Subcutaneous abdominal adipose tissue (tissue), 5 donors: ENCODE measurements around the gene TFCP2L1.

ENCODE experiments used
- H3K27ac ChIP-seq: one replicate; pipeline ENCODE4 v1.7.0; 2013; ENCODE audit warnings: low read depth, mild to moderate bottlenecking, inconsistent platforms, low read length, moderate library complexity
- H3K27me3 ChIP-seq, 5 donors: one replicate each; pipeline ENCODE4 v1.7.0; 2013; ENCODE audit warnings: low read length in 5 of 5, inconsistent platforms in 1 of 5; ENCODE audit not compliant: control insufficient read depth in 5 of 5, insufficient read depth in 4 of 5
- H3K36me3 ChIP-seq, 5 donors: one replicate each; pipeline ENCODE4 v1.7.0; 2013; ENCODE audit warnings: low read length in 5 of 5; ENCODE audit not compliant: control insufficient read depth in 5 of 5, insufficient read depth in 5 of 5
- H3K4me1 ChIP-seq, 5 donors: one replicate each; pipeline ENCODE4 v1.7.0; 2013; ENCODE audit warnings: low read length in 5 of 5, mild to moderate bottlenecking in 3 of 5, moderate library complexity in 1 of 5; ENCODE audit not compliant: control insufficient read depth in 5 of 5, insufficient read depth in 5 of 5
- H3K4me3 ChIP-seq, 5 donors: one replicate each; pipeline ENCODE4 v1.7.0; 2013; ENCODE audit warnings: low read length in 5 of 5, low read depth in 1 of 5
- H3K9ac ChIP-seq, 5 donors: one replicate each; pipeline ENCODE4 v1.7.0; 2013; ENCODE audit warnings: low read length in 5 of 5, mild to moderate bottlenecking in 4 of 5, moderate library complexity in 3 of 5
- H3K9me3 ChIP-seq, 5 donors: one replicate each; pipeline ENCODE4 v1.7.0; 2013; ENCODE audit warnings: low read length in 5 of 5; ENCODE audit not compliant: control insufficient read depth in 5 of 5
- donor health status: healthy.
- donor health status: healthy.
- donor health status: healthy.
- donor health status: healthy.
- donor health status: healthy.

TFCP2L1 gene

DNA sequence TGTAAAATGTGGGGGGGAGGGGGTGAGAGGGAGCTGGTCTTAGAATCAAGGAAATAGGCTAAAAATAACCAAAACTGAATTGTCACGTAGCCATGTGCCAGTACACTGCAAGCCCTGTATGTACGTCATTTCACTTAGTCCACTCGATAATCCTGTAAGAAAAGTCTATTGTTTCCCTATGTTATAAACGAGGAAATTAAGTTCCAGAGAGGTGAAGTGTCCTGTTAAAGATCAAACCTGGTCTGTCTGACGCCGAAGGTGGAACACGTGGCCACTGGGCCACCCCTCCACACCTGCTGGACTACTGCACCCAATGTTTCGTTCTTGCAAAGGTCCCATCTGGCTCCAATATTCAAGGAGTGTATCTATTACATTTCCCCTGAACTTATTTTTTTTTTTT, 29.6 kb downstream of the TFCP2L1 start:
- Histone ChIP-seq H3K9me3 (no peaks in the 10 kb centered on the region), H3K36me3 (no peaks in the 10 kb centered on the region), H3K27me3 (peaks cover 0 to 16% (median 0%) of the 10 kb centered on the region in 5 donors), H3K27ac (no peak overlapping the region), H3K9ac (no peak overlapping the region), H3K4me1 (no peaks in the 10 kb centered on the region), H3K4me3 (no peak overlapping the region)

DNA sequence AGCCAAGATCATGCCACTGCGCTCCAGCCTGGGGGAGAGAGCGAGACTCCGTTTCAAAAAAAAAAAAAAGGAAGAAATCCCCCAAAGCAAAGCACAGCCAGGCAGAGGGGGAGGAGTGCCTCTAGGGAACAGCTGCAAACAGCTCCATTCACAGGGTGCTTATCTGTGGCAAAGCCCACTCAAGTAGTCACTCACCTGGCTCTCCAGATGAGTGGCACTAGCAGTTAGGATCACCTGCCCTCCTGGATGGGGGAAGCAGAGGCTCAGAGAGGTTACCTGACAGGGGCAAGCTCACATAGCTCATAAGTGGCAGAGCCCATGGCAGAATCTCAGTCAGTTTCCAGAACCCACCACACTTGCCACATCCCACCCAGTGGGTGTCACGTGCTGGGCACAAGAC, 30.3 kb downstream of the TFCP2L1 start:
- no peak overlapping the region for H3K27ac ChIP-seq
- H3K9me3 ChIP-seq: no peaks in the 10 kb centered on the region
- H3K9ac ChIP-seq: no peak overlapping the region
- H3K36me3 ChIP-seq: no peaks in the 10 kb centered on the region
- no peak overlapping the region for H3K4me3 ChIP-seq
- peaks cover 0 to 16% (median 0%) of the 10 kb centered on the region in 5 donors for H3K27me3 ChIP-seq
- H3K4me1 ChIP-seq: no peaks in the 10 kb centered on the region

DNA sequence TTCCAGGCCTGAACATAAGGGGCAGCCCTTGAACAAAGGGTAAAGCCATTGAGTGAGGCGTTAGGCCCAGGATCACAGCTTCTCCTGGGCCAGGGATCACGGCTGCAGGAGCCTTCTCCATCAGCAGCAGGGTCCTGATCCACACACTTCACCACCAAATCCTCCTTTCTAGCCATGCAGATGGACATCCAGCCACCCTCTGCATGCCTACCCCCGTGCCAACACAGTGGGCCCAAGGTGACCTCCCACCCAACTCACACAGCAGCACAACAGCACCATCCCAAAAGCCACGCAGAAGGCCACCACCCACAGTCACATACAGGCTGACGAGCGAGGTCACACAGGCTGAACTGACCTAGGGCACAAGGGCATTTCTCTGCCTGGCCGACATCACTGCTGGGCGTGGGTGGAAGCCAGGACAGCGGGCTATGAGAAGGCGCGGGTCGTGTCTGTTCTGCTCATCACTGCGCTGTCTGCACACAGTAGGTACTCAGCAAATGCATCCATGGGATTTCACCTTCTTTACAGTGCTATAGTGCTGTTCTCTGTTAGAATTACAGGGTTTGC, 31.2 kb downstream of the TFCP2L1 start:
- no peak overlapping the region for H3K27ac ChIP-seq
- no peaks in the 10 kb centered on the region for H3K36me3 ChIP-seq
- no peak overlapping the region for H3K9ac ChIP-seq
- H3K4me1 ChIP-seq: no peaks in the 10 kb centered on the region
- H3K9me3 ChIP-seq: no peaks in the 10 kb centered on the region
- no peak overlapping the region for H3K4me3 ChIP-seq
- peaks cover 0 to 19% (median 0%) of the 10 kb centered on the region in 5 donors for H3K27me3 ChIP-seq

DNA sequence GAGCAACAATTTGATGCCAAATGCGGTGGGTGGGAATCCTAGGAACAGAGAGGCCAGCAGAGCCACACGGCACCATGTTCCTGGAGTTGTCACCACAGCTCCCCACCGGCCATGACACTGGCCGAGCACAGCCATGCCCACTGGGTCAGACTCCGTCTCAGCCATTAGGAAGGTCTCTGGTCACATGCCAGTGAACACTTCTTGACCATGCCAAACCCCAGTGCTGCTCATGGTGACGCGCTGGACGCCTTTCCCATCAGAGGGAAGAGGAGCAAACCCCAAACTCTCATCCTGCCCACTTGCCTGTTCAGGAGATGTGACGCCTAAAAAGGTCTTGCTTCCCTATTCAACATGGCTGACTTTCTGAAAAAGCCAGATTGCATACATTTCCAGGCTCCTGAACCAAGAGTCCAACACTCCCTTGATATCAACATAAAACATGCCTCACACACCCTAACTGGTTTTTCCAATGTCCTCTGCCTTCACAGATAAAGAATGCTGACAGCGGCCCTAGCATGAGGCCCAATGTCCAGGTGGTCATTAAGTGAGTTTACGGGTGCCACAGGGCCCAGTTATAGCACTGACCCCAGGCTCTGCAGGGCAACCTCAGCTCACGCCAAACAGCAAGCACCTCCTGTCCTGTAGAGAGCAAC, 31.9 kb downstream of the TFCP2L1 start:
- H3K4me1 ChIP-seq: no peaks in the 10 kb centered on the region
- no peak overlapping the region for H3K9ac ChIP-seq
- no peaks in the 10 kb centered on the region for H3K36me3 ChIP-seq
- H3K27ac ChIP-seq: no peak overlapping the region
- no peak overlapping the region for H3K4me3 ChIP-seq
- H3K9me3 ChIP-seq: no peaks in the 10 kb centered on the region
- H3K27me3 ChIP-seq: peaks cover 0 to 19% (median 0%) of the 10 kb centered on the region in 5 donors

DNA sequence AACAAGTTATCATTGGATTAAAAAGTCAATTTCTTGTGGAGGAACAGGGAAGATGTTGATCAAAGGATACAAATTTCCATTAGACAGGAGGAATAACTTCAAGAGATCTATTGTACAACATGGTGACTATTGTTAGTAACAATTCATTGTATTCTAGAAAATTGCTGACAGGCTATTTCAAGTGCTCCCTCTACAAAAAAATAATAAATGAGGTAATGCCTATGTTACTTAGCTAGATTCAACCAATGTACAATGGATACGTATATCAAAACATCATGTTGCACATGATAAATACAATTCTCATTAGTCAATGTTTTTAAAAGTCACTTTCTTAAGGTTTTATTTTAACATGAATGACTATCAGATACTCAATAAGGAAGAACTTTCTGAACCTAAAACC, 33.5 kb downstream of the TFCP2L1 start:
- H3K4me1 ChIP-seq: no peaks in the 10 kb centered on the region
- H3K4me3 ChIP-seq: no peak overlapping the region
- no peak overlapping the region for H3K27ac ChIP-seq
- no peak overlapping the region for H3K9ac ChIP-seq
- H3K9me3 ChIP-seq: no peaks in the 10 kb centered on the region
- peaks cover 0 to 19% (median 0%) of the 10 kb centered on the region in 5 donors for H3K27me3 ChIP-seq
- H3K36me3 ChIP-seq: peaks cover 0 to 3% (median 0%) of the 10 kb centered on the region in 5 donors

DNA sequence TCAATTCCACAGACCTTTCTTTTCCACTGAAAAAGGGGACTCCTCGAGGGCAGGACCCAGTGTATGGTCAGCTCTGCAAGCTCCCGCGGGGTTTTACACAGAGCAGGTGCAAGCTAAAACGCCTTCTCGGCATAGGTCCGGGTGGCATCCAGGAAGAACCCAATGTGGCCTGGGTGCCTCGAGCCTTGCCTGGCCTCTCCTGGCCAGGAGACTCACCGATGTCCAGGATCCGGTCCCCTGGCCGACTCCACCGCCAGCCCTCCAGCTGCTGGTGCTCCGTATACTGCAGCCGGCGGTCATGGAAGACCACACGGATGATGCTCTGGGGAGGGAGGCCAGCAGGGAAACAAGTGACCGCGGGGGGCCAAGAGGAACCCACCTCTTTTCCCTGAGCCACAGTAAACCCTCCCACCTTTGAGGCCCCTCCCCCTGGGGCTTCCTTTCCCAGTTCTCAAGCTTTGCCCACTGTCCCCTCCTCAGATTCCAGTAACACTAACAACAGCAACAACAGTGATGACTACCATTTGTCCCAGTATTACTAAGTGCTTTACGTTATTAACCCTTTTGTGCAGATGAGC, 36.1 kb downstream of the TFCP2L1 start:
- H3K27ac ChIP-seq: no peak overlapping the region
- H3K4me3 ChIP-seq: no peak overlapping the region
- H3K9ac ChIP-seq: no peak overlapping the region
- no peaks in the 10 kb centered on the region for H3K4me1 ChIP-seq
- peaks cover 0 to 10% (median 0%) of the 10 kb centered on the region in 5 donors for H3K27me3 ChIP-seq
- no peaks in the 10 kb centered on the region for H3K9me3 ChIP-seq
- peaks cover 0 to 5% (median 0%) of the 10 kb centered on the region in 5 donors for H3K36me3 ChIP-seq

DNA sequence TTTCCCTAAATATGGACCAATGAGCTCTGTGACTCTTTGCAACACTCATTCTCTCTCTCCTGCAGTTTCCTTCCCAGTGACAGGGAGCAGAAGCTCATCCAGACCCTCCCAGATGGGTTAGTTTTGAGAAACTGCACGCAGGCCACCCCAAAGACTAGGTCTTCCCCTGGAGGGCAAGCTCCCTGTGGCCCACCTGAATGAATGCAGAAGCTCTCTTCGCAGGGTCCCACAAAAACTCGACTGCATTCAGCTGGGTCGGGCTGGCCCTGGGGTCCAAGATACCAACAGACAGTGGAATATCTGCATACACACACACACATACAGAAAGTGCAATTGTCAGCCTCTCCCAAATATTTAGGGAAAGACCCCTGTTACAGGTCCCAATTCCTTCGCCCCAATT, 37.0 kb downstream of the TFCP2L1 start:
- Histone ChIP-seq H3K9me3 (no peaks in the 10 kb centered on the region), H3K4me3 (no peak overlapping the region), H3K27ac (no peak overlapping the region), H3K27me3 (peaks cover 0 to 4% (median 0%) of the 10 kb centered on the region in 5 donors), H3K4me1 (no peaks in the 10 kb centered on the region), H3K36me3 (peaks cover 0 to 5% (median 0%) of the 10 kb centered on the region in 5 donors), H3K9ac (no peak overlapping the region)

DNA sequence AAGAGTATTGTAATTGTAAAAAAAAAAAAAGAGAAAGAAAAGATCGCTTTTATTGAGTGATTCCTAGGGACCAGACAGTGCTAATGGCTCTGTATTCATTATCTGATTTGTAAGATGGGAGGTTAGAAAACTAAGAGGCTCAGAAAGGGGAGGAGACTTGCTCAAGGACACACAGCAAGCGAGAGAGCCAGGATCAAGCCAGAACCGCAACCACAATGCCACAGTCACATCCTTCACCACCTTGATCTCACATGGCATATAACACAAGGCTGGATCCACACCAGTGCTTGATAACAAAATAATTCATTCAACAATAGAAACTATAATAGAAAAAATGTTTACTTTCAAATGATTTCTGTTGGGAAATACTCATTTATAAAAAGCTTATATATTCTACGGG, 37.5 kb downstream of the TFCP2L1 start:
- peaks cover 0 to 3% (median 0%) of the 10 kb centered on the region in 5 donors for H3K27me3 ChIP-seq
- H3K27ac ChIP-seq: no peak overlapping the region
- peaks cover 0 to 5% (median 0%) of the 10 kb centered on the region in 5 donors for H3K36me3 ChIP-seq
- H3K9me3 ChIP-seq: no peaks in the 10 kb centered on the region
- no peak overlapping the region for H3K4me3 ChIP-seq
- H3K9ac ChIP-seq: no peak overlapping the region
- H3K4me1 ChIP-seq: no peaks in the 10 kb centered on the region

DNA sequence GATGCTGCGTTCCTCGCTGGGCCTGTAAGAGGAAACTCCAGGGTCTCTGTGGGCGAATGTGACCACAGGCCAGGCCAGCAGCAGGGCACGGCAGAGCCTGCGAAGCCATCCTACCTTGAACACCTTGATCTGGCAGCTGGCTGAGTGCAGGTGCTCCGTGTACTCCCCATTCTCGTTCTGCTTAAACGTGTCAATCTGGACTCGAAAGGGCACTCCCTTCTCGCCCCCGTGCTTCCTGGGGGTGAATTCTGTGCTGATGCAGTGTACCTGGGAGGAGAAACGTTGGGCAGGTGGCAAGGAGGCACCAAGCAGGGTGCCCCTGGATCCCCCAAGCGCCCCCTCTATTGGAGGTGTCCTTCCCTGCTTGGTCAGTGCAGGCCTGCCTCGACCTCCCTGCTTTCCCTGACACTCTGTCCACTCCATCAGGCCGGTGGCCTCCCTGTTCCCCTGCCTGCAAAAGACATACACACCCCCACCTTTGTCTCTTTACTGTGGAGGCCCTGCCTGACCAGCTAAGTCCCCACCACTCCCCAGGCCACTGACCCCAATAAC, 38.2 kb downstream of the TFCP2L1 start:
- H3K4me1 ChIP-seq: no peaks in the 10 kb centered on the region
- H3K9ac ChIP-seq: no peak overlapping the region
- peaks cover 0 to 5% (median 0%) of the 10 kb centered on the region in 5 donors for H3K36me3 ChIP-seq
- no peak overlapping the region for H3K4me3 ChIP-seq
- H3K9me3 ChIP-seq: no peaks in the 10 kb centered on the region
- no peak overlapping the region for H3K27ac ChIP-seq
- H3K27me3 ChIP-seq: peaks cover 0 to 3% (median 0%) of the 10 kb centered on the region in 5 donors

DNA sequence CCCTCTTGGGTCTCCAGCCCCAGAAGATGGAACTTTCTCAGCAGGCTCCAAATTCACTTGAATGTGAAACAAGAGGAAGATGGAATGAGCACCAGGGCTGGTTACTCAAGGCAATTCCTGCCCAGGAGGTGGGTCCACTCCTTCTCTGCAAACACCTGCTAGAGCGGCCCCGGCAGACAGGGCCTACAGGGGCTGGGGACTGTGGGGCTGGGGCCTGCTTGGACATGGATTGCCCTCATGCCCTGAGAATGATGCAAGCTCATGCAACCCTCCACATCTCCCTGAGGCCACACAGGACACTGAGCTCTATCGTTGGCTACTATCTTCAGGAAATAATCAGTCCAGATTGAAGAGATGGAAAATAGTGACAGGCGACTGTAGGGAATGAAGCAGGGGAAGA, 39.1 kb downstream of the TFCP2L1 start:
- Histone ChIP-seq H3K4me3 (no peak overlapping the region), H3K9me3 (no peaks in the 10 kb centered on the region), H3K4me1 (no peaks in the 10 kb centered on the region), H3K36me3 (peaks cover 0 to 5% (median 0%) of the 10 kb centered on the region in 5 donors), H3K9ac (no peak overlapping the region), H3K27ac (no peak overlapping the region), H3K27me3 (peaks cover 0 to 3% (median 0%) of the 10 kb centered on the region in 5 donors)
